Calu3 (cell line): ENCODE data around the gene HIVEP2. TPM values are rescaled to one million over a fixed set of nuclear protein-coding genes. Genes with fewer than 3 reads are reported as not detected.
"Not testable (repeated sequence)": the region's sequence is repeated elsewhere in the genome, so short reads cannot be mapped to it uniquely, and the experiment has no call there.

Experiments
- BruUV-seq: library from RNA; stranded (reverse); fragments of 400-500 nt; replicated peaks from 2 replicates; lab custom pipeline; 2021; lab: Mats Ljungman, UMichigan
- CTCF ChIA-PET: fragments of 300-600 bp; sonication (Branson Sonifier 250); formaldehyde crosslinking; loops from one replicate; lab custom pipeline; 2022; ENCODE audit warnings: antibody characterized with exemption; lab: Charles Lee
- DNase-seq: peaks from one replicate; pipeline ENCODE4 v3.0.0; 2022
- H3K27ac Mint-ChIP-seq: one replicate; pipeline ENCODE4 v1.8.0; 2022; ENCODE audit warnings: mixed read lengths; ENCODE audit not compliant: unreplicated experiment
- H3K27me3 Mint-ChIP-seq: one replicate; pipeline ENCODE4 v1.8.0; 2022; ENCODE audit warnings: mixed read lengths; ENCODE audit not compliant: unreplicated experiment
- H3K36me3 Mint-ChIP-seq: one replicate; pipeline ENCODE4 v1.8.0; 2022; ENCODE audit warnings: mild to moderate bottlenecking, moderate library complexity, mixed read lengths; ENCODE audit not compliant: insufficient read depth, unreplicated experiment
- H3K4me1 Mint-ChIP-seq: one replicate; pipeline ENCODE4 v1.8.0; 2022; ENCODE audit warnings: mild to moderate bottlenecking, low read depth, mixed read lengths; ENCODE audit not compliant: unreplicated experiment
- H3K4me3 Mint-ChIP-seq: one replicate; pipeline ENCODE4 v1.8.0; 2022; ENCODE audit warnings: mild to moderate bottlenecking, low read depth, moderate library complexity, mixed read lengths; ENCODE audit not compliant: unreplicated experiment
- H3K9me3 Mint-ChIP-seq: one replicate; pipeline ENCODE4 v1.8.0; 2022; ENCODE audit warnings: low read depth, mixed read lengths; ENCODE audit not compliant: unreplicated experiment
- intact Hi-C: fragments of 100-400 bp; cut with micrococcal nuclease; formaldehyde crosslinking; loops from one replicate; pipeline ENCODE4 v1.10.0; 2022; ENCODE audit not compliant: unreplicated experiment
- total RNA-seq: library from RNA; stranded (reverse); gene quantifications from 2 replicates; pipeline ENCODE4 v1.2.3, GENCODE V29; 2022
- TF ChIP-seq, protein P1 (sequence below): fragments of 200-600 bp; IDR thresholded peaks from one replicate; pipeline ENCODE4 v1.8.0; 2022; ENCODE audit warnings: antibody characterized with exemption; ENCODE audit not compliant: unreplicated experiment

The HIVEP2 gene
- total RNA-seq, 1 experiment from 2014 or later = 18.4 TPM

GRCh38 chr6:142984386-142984785, 39.4 kb upstream of the HIVEP2 start:
- no peaks in the 10 kb centered on the region for H3K36me3 Mint-ChIP-seq
- H3K27me3 Mint-ChIP-seq = no peaks in the 10 kb centered on the region
- DNase-seq = no peak
- BruUV-seq = no TSS peak
- no peak overlapping the region for H3K27ac Mint-ChIP-seq
- H3K4me1 Mint-ChIP-seq = no peaks in the 10 kb centered on the region
- CTCF ChIA-PET = no interaction called here
- intact Hi-C loops = no loop called here
- H3K4me3 Mint-ChIP-seq = no peak overlapping the region
- TF ChIP-seq, protein P1, sequence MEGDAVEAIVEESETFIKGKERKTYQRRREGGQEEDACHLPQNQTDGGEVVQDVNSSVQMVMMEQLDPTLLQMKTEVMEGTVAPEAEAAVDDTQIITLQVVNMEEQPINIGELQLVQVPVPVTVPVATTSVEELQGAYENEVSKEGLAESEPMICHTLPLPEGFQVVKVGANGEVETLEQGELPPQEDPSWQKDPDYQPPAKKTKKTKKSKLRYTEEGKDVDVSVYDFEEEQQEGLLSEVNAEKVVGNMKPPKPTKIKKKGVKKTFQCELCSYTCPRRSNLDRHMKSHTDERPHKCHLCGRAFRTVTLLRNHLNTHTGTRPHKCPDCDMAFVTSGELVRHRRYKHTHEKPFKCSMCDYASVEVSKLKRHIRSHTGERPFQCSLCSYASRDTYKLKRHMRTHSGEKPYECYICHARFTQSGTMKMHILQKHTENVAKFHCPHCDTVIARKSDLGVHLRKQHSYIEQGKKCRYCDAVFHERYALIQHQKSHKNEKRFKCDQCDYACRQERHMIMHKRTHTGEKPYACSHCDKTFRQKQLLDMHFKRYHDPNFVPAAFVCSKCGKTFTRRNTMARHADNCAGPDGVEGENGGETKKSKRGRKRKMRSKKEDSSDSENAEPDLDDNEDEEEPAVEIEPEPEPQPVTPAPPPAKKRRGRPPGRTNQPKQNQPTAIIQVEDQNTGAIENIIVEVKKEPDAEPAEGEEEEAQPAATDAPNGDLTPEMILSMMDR = no peak
- peaks cover 11% of the 10 kb centered on the region for H3K9me3 Mint-ChIP-seq

DNA sequence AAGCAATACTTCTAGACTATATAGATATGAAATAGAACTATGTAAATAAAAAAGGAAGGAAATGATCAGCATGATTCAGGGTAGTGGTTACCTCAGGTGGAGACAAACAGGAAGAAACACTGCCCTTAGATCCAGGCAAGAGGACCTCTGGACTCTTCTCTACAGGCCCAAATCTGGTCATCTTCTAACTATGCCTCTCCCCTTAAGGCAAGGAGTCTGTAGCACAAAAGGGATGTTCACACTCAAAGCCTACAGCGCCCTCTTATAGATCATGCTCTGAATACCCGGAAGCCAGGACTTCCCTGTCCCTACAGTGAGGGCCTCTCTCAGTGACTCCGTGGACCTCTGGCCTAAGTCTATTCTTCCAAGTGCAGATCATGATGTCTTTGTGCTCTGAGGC, 30.4 kb upstream of the HIVEP2 start:
- H3K9me3 Mint-ChIP-seq = peaks cover 3% of the 10 kb centered on the region
- H3K4me1 Mint-ChIP-seq = no peaks in the 10 kb centered on the region
- H3K27ac Mint-ChIP-seq = no peak overlapping the region
- intact Hi-C loops = no loop called here
- H3K4me3 Mint-ChIP-seq = no peak overlapping the region
- TF ChIP-seq, protein P1 = no peak
- no peaks in the 10 kb centered on the region for H3K36me3 Mint-ChIP-seq
- CTCF ChIA-PET = no interaction called here
- DNase-seq = no peak
- H3K27me3 Mint-ChIP-seq = no peaks in the 10 kb centered on the region
- BruUV-seq = no TSS peak

- DNase-seq, H3K36me3 Mint-ChIP-seq, CTCF ChIA-PET, BruUV-seq, H3K4me3 Mint-ChIP-seq, H3K27ac Mint-ChIP-seq, H3K9me3 Mint-ChIP-seq, H3K27me3 Mint-ChIP-seq, intact Hi-C loops, H3K4me1 Mint-ChIP-seq: not testable (repeated sequence)
Measured at GRCh38 chr6:142970941-142971340, 26.0 kb upstream of the HIVEP2 start.

- H3K4me3 Mint-ChIP-seq = no peak overlapping the region
- DNase-seq = no peak
- H3K4me1 Mint-ChIP-seq = no peaks in the 10 kb centered on the region
- H3K27ac Mint-ChIP-seq = no peak overlapping the region
- intact Hi-C loops = no loop called here
- TF ChIP-seq, protein P1 = no peak
- no peaks in the 10 kb centered on the region for H3K9me3 Mint-ChIP-seq
- BruUV-seq = no TSS peak
- CTCF ChIA-PET = no interaction called here
- H3K27me3 Mint-ChIP-seq = no peaks in the 10 kb centered on the region
- no peaks in the 10 kb centered on the region for H3K36me3 Mint-ChIP-seq
Measured at GRCh38 chr6:142968601-142969000, 23.6 kb upstream of the HIVEP2 start.

GRCh38 chr6:142966294-142966693, 21.3 kb upstream of the HIVEP2 start:
- no TSS peak for BruUV-seq
- Mint-ChIP-seq H3K27me3 (no peaks in the 10 kb centered on the region), H3K4me1 (no peaks in the 10 kb centered on the region), H3K4me3 (no peak overlapping the region), H3K36me3 (no peaks in the 10 kb centered on the region), H3K9me3 (no peaks in the 10 kb centered on the region), H3K27ac (no peak overlapping the region)
- CTCF ChIA-PET = no interaction called here
- TF ChIP-seq, protein P1 = no peak
- DNase-seq = no peak
- intact Hi-C loops = no loop called here
